DOHH2 (cell line): Measurements from ENCODE around the gene CRAMP1.

Experiments
- H3F3A ChIP-seq: fragments of 200-600 bp; sonication (generic), shearing (Covaris generic); 2 replicates; pipeline ENCODE4 v1.6.0; 2016; ENCODE audit warnings: antibody characterized with exemption, mild to moderate bottlenecking; ENCODE audit not compliant: control insufficient read depth, insufficient read depth
- H3K27ac ChIP-seq: fragments of 200-600 bp; sonication (generic); 2 replicates; pipeline ENCODE4 v1.5.1; 2014; ENCODE audit warnings: low read depth, mild to moderate bottlenecking, low read length, moderate library complexity
- H3K27me3 ChIP-seq: fragments of 200-600 bp; sonication (generic); 2 replicates; pipeline ENCODE4 v1.6.1; 2014; ENCODE audit warnings: mild to moderate bottlenecking, low read length, mixed read lengths; ENCODE audit not compliant: control insufficient read depth
- H3K36me3 ChIP-seq: fragments of 200-600 bp; sonication (generic); 2 replicates; pipeline ENCODE4 v1.6.1; 2014; ENCODE audit warnings: mild to moderate bottlenecking, low read length, moderate library complexity, mixed read lengths; ENCODE audit not compliant: control insufficient read depth
- H3K4me1 ChIP-seq: fragments of 200-600 bp; sonication (generic); 2 replicates; pipeline ENCODE4 v1.6.1; 2014; ENCODE audit warnings: mild to moderate bottlenecking, low read length, mixed read lengths; ENCODE audit not compliant: control insufficient read depth
- H3K4me2 ChIP-seq: fragments of 200-600 bp; sonication (generic); 2 replicates; pipeline ENCODE4 v1.6.0; 2014; ENCODE audit warnings: mild to moderate bottlenecking, low read length, moderate library complexity
- H3K4me3 ChIP-seq: fragments of 200-600 bp; sonication (generic); 2 replicates; pipeline ENCODE4 v1.5.1; 2014; ENCODE audit warnings: mild to moderate bottlenecking, low read length, mixed read lengths
- H3K79me2 ChIP-seq: fragments of 200-600 bp; sonication (generic); 2 replicates; pipeline ENCODE4 v1.6.1; 2014; ENCODE audit warnings: mild to moderate bottlenecking, low read length, mixed read lengths; ENCODE audit not compliant: control insufficient read depth
- H3K9me2 ChIP-seq: fragments of 200-600 bp; sonication (generic); replicated peaks from 2 replicates; pipeline ENCODE4 v1.6.1; 2014; ENCODE audit warnings: mild to moderate bottlenecking, low read length, mixed read lengths; ENCODE audit not compliant: control insufficient read depth
- H3K9me3 ChIP-seq: fragments of 200-600 bp; sonication (generic); 2 replicates; pipeline ENCODE4 v1.6.1; 2014; ENCODE audit warnings: antibody characterized with exemption, low read length, mixed read lengths; ENCODE audit not compliant: control insufficient read depth, insufficient read depth
- H4K20me1 ChIP-seq: fragments of 200-600 bp; sonication (generic); 2 replicates; pipeline ENCODE4 v1.6.0; 2014; ENCODE audit warnings: low read depth, mild to moderate bottlenecking, antibody characterized with exemption, low read length, moderate library complexity; ENCODE audit not compliant: control insufficient read depth, insufficient read depth
- CTCF ChIP-seq: fragments of 200-600 bp; sonication (generic); IDR thresholded peaks from one replicate; pipeline ENCODE4 v1.5.1; 2014; ENCODE audit warnings: antibody characterized with exemption, mild to moderate bottlenecking, low read depth, low read length; ENCODE audit not compliant: poor library complexity, severe bottlenecking
- EZH2phosphoT487 ChIP-seq: fragments of 200-600 bp; sonication (generic); IDR thresholded peaks from 2 replicates; pipeline ENCODE4 v1.6.1; 2017; ENCODE audit warnings: borderline replicate concordance, mild to moderate bottlenecking, antibody characterized with exemption, low read length, moderate library complexity, mixed read lengths

The CRAMP1 gene

DNA sequence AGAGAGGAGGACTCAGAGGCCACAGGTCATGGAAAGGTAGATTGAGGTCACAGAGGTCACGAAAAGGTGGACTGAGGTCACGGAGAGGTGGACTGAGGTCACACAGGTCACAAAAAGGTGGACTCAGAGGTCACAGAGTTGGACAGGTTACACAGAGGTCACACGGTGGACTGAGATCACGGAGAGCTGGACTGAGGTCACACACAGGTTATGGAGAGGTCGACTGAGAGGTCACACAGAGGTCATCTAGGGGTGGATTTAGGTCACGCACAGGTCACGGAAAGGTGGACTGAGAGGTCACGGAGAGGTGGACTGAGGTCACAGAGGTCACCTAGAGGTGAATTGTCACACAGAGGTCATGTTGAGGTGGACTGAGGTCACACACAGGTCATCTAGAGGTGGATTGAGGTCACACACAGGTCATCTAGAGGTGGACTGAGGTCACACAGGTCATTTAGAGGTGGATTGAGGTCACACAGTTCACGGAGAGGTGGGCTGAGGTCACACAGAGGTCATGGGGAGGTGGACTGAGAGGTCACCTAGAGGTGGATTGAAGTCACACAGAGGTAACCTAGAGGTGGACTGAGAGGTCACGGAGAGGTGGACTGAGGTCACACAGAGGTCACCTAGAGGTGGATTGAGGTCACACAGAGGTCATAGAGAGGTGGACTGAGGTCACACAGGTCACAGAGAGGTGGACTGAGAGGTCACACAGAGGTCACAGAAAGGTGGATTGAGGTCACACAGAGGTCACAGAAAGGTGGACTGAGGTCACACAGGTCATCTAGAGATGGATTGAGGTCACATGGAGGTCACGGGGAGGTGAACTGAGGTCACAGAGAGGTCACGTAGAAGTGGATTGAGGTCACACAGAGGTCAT lies 39.2 kb downstream of the CRAMP1 start:
- no peaks in the 10 kb centered on the region for H3K9me2 ChIP-seq
- no peak overlapping the region for H3K27ac ChIP-seq
- H3K4me2 ChIP-seq, result no peak overlapping the region
- peaks cover 36% of the 10 kb centered on the region for H3K79me2 ChIP-seq
- peaks cover 15% of the 10 kb centered on the region for H3F3A ChIP-seq
- no peak for TF ChIP-seq EZH2phosphoT487
- H3K36me3 ChIP-seq, result peaks cover 75% of the 10 kb centered on the region
- no peak overlapping the region for H3K4me3 ChIP-seq
- H4K20me1 ChIP-seq, result no peaks in the 10 kb centered on the region
- H3K4me1 ChIP-seq, result peaks cover 43% of the 10 kb centered on the region
- no peaks in the 10 kb centered on the region for H3K27me3 ChIP-seq
- no peaks in the 10 kb centered on the region for H3K9me3 ChIP-seq

- H3K27me3 ChIP-seq, result no peaks in the 10 kb centered on the region
- H3K4me3 ChIP-seq, result no peak overlapping the region
- H3K9me2 ChIP-seq, result no peaks in the 10 kb centered on the region
- peaks cover 30% of the 10 kb centered on the region for H3K79me2 ChIP-seq
- H3F3A ChIP-seq, result peaks cover 9% of the 10 kb centered on the region
- TF ChIP-seq EZH2phosphoT487 (no peak), CTCF (no peak)
- H3K36me3 ChIP-seq, result peaks cover 75% of the 10 kb centered on the region
- H3K4me2 ChIP-seq, result no peak overlapping the region
- H4K20me1 ChIP-seq, result no peaks in the 10 kb centered on the region
- H3K4me1 ChIP-seq, result peaks cover 37% of the 10 kb centered on the region
- H3K9me3 ChIP-seq, result no peaks in the 10 kb centered on the region
- no peak overlapping the region for H3K27ac ChIP-seq
Measured at GRCh38 chr16:1651974-1652312, 39.8 kb downstream of the CRAMP1 start.

DNA sequence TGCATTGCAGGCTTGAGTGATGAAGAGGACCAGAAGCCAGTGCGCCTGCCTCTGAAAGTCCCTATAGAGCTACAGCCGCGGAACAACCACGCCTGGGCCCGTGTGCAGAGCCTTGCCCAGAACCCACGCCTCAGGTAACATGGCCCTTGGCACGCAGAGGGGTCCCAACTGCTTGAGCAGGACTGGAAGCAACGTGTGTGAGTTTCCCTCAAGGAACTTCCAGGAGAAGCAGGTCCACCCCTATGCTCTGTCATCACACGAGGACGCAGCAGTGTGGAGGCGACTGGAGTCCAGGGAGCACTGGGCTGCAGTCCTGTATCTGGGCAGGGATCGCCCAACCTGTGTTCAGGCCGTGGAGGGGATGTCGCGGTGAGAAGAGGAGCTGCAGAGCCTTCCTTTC lies 40.9 kb downstream of the CRAMP1 start:
- H3K4me3 ChIP-seq, result no peak overlapping the region
- H3F3A ChIP-seq, result no peaks in the 10 kb centered on the region
- TF ChIP-seq EZH2phosphoT487, result no peak
- TF ChIP-seq CTCF, result no peak
- no peaks in the 10 kb centered on the region for H4K20me1 ChIP-seq
- no peak overlapping the region for H3K27ac ChIP-seq
- H3K9me2 ChIP-seq, result no peaks in the 10 kb centered on the region
- H3K9me3 ChIP-seq, result no peaks in the 10 kb centered on the region
- H3K36me3 ChIP-seq, result peaks cover 81% of the 10 kb centered on the region
- no peaks in the 10 kb centered on the region for H3K27me3 ChIP-seq
- no peak overlapping the region for H3K4me2 ChIP-seq
- H3K79me2 ChIP-seq, result peaks cover 29% of the 10 kb centered on the region
- peaks cover 26% of the 10 kb centered on the region for H3K4me1 ChIP-seq

DNA sequence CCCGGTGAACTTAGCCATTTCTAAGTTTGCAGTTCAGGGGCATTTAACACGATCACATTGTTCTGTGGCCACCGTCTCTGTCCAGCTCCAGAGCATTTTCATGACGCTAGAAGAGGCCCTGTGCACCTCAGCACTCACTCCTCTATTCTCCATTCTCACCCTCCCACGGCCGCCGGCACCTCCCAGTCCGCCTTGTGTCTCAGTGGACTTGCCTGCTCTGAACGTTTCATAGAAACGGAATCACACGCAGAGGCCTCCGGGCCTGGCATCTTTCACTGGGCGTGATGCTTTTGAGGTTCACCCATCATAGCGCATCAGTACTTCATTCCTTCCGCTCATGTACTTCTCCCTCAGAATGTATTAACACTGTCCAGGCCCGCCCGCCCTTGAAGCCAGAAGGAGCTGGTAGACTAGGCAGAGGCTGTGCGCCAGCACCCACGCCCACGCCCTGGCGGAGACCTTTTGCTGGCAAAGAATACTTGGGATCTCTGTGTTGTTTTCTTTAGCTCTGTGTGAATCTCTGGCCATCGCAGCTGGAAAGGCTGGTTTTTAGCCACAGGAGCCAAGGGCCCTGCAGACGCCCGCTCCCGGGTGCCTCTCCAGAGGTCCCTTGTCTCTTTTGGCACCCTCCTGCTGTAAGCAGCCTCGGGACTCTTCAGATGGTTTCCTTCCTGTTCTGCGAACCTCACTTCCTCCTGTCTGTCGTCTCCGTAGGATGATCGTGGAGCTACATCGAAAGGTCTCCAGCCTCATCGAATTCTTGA lies 42.5 kb downstream of the CRAMP1 start:
- H4K20me1 ChIP-seq, result no peaks in the 10 kb centered on the region
- H3K4me2 ChIP-seq, result no peak overlapping the region
- no peaks in the 10 kb centered on the region for H3K9me3 ChIP-seq
- TF ChIP-seq EZH2phosphoT487 (no peak), CTCF (no peak)
- H3K36me3 ChIP-seq, result peaks cover 84% of the 10 kb centered on the region
- no peak overlapping the region for H3K4me3 ChIP-seq
- H3K27ac ChIP-seq, result no peak overlapping the region
- no peaks in the 10 kb centered on the region for H3F3A ChIP-seq
- H3K79me2 ChIP-seq, result peaks cover 19% of the 10 kb centered on the region
- no peaks in the 10 kb centered on the region for H3K9me2 ChIP-seq
- H3K4me1 ChIP-seq, result peaks cover 13% of the 10 kb centered on the region
- no peaks in the 10 kb centered on the region for H3K27me3 ChIP-seq
